OCI-LY3 (cell line): ENCODE results near the gene PRAC2.

Experiments
- H2AFZ ChIP-seq: fragments of 200-600, 300-600 bp; shearing (Covaris generic); 2 replicates; pipeline ENCODE4 v1.6.0; 2014; ENCODE audit warnings: antibody characterized with exemption, low read depth, low read length
- H3K27ac ChIP-seq: fragments of 200-600, 300-600 bp; sonication (generic); 2 replicates; pipeline ENCODE4 v1.5.1; 2014; ENCODE audit warnings: mild to moderate bottlenecking, low read length, moderate library complexity, mixed read lengths
- H3K27me3 ChIP-seq: fragments of 200-600, 300-600 bp; sonication (generic); 2 replicates; pipeline ENCODE4 v1.6.1; 2014; ENCODE audit warnings: low read depth, low read length, mixed read lengths
- H3K36me3 ChIP-seq: fragments of 200-600, 300-600 bp; sonication (generic); replicated peaks from 2 replicates; pipeline ENCODE3; 2014; ENCODE audit warnings: low read depth, low read length, mixed read lengths
- H3K4me1 ChIP-seq: fragments of 300-600, 200-600 bp; sonication (generic); 2 replicates; pipeline ENCODE4 v1.6.1; 2014; ENCODE audit warnings: low read length, mixed read lengths
- H3K4me2 ChIP-seq: fragments of 200-600, 300-600 bp; sonication (generic); 2 replicates; pipeline ENCODE4 v1.6.1; 2014; ENCODE audit warnings: low read length, mixed read lengths
- H3K4me3 ChIP-seq: fragments of 300-600, 200-600 bp; sonication (generic); 2 replicates; pipeline ENCODE4 v1.5.1; 2014; ENCODE audit warnings: antibody characterized with exemption, mild to moderate bottlenecking, low read length, moderate library complexity
- H3K79me2 ChIP-seq: fragments of 300-600, 200-600 bp; shearing (Covaris generic); 2 replicates; pipeline ENCODE4 v1.6.1; 2014; ENCODE audit warnings: mild to moderate bottlenecking, low read length, mixed read lengths
- H3K9ac ChIP-seq: fragments of 300-600, 200-600 bp; shearing (Covaris generic); 2 replicates; pipeline ENCODE4 v1.6.0; 2014; ENCODE audit warnings: mild to moderate bottlenecking, low read length, moderate library complexity
- H3K9me3 ChIP-seq: fragments of 200-600, 300-600 bp; shearing (Covaris generic); 2 replicates; pipeline ENCODE4 v1.6.1; 2014; ENCODE audit warnings: low read length, mixed read lengths; ENCODE audit not compliant: insufficient read depth
- H4K20me1 ChIP-seq: fragments of 200-600, 300-600 bp; sonication (generic); 2 replicates; pipeline ENCODE4 v1.6.1; 2016; ENCODE audit warnings: low read length, mixed read lengths; ENCODE audit not compliant: insufficient read depth
- EZH2phosphoT487 ChIP-seq: fragments of 200-600 bp; shearing (Covaris generic); IDR thresholded peaks from 2 replicates; pipeline ENCODE4 v1.6.1; 2018; ENCODE audit warnings: antibody characterized with exemption, mixed run types, low read depth
- TF ChIP-seq, protein P1 (sequence below): fragments of 200-600, 300-600 bp; sonication (generic); IDR thresholded peaks from 2 replicates; pipeline ENCODE4 v1.5.1; 2014; ENCODE audit warnings: antibody characterized with exemption, low read length, low read depth

PRAC2 gene

DNA sequence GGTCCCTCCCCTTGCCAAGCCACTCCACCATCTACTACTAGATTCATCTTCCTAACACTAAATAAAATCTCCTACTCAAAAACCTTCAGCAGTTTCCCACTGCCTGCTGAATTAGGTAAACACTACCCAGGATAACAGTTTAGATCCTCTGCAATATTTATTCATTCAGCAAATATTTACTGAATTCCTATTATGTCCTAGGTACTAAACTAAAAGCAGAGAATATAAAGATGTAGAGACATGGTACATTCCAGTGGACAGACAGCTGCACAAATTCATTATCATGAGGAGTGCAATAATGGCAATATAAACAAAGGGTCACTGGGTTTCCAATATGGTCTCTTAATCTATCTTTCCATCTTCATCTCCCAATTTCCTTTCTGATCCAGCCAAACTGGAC lies 36.3 kb downstream of the PRAC2 start:
- Histone ChIP-seq H3K79me2 (no peaks in the 10 kb centered on the region), H3K4me3 (no peak overlapping the region), H4K20me1 (no peaks in the 10 kb centered on the region), H3K9ac (no peak overlapping the region), H3K4me1 (peaks cover 17% of the 10 kb centered on the region), H3K36me3 (no peaks in the 10 kb centered on the region), H3K4me2 (no peak overlapping the region), H3K9me3 (no peaks in the 10 kb centered on the region), H3K27me3 (peaks cover 13% of the 10 kb centered on the region; the same call in 1 of the 2 replicates), H2AFZ (no peak overlapping the region), H3K27ac (no peak overlapping the region)
- TF ChIP-seq EZH2phosphoT487 = no peak
- TF ChIP-seq, protein P1, sequence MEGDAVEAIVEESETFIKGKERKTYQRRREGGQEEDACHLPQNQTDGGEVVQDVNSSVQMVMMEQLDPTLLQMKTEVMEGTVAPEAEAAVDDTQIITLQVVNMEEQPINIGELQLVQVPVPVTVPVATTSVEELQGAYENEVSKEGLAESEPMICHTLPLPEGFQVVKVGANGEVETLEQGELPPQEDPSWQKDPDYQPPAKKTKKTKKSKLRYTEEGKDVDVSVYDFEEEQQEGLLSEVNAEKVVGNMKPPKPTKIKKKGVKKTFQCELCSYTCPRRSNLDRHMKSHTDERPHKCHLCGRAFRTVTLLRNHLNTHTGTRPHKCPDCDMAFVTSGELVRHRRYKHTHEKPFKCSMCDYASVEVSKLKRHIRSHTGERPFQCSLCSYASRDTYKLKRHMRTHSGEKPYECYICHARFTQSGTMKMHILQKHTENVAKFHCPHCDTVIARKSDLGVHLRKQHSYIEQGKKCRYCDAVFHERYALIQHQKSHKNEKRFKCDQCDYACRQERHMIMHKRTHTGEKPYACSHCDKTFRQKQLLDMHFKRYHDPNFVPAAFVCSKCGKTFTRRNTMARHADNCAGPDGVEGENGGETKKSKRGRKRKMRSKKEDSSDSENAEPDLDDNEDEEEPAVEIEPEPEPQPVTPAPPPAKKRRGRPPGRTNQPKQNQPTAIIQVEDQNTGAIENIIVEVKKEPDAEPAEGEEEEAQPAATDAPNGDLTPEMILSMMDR = no peak

DNA sequence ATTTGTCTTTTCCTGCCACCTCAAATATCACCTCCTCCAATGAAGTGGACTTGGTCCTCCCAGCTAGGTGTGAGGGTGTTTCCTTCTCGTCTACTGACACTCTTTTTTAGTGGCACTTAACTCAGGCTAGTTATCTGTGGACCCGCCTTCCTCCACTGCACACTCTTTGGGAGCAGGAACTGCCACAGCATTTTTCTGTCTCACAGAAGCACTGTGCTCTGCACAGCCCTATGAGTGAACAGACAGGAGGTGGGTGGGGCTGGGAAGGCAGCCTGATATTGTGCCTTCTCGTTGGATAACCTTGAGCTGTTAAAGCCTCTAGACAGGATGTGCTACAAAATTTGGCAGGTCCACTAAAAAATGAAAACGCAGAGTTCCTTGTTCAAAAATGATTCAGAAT lies 37.4 kb downstream of the PRAC2 start:
- Histone ChIP-seq H3K27ac (no peak overlapping the region), H3K9ac (no peak overlapping the region), H2AFZ (no peak overlapping the region), H4K20me1 (no peaks in the 10 kb centered on the region), H3K79me2 (no peaks in the 10 kb centered on the region), H3K9me3 (no peaks in the 10 kb centered on the region), H3K4me1 (peaks cover 14% of the 10 kb centered on the region), H3K4me3 (no peak overlapping the region), H3K36me3 (no peaks in the 10 kb centered on the region), H3K27me3 (peaks cover 13% of the 10 kb centered on the region; the same call in 1 of the 2 replicates), H3K4me2 (no peak overlapping the region)
- TF ChIP-seq, protein P1 = no peak
- TF ChIP-seq EZH2phosphoT487 = no peak

DNA sequence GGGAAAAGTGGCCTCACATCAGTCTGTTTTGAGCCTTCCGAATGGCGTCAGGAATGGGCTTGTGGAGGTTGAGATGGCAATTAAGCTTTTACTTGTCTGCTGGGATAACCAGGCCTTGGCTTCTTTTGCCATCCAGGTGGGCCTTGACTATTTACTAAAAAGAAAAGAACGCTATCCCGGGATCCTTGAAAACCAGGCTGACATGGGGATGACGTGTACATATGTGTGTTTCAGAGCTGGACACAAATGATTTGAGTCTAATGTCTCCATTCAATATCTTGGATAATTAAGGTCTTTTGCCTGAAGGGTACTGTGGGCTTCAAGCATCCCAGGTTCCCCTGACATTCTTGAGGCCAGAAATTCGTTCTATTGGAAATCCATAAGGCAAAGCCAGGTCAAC lies 38.1 kb downstream of the PRAC2 start:
- Histone ChIP-seq H3K36me3 (no peaks in the 10 kb centered on the region), H3K9ac (no peak overlapping the region), H3K4me3 (no peak overlapping the region), H3K4me2 (no peak overlapping the region), H3K4me1 (peaks cover 11% of the 10 kb centered on the region), H3K27ac (no peak overlapping the region), H3K9me3 (no peaks in the 10 kb centered on the region), H3K27me3 (peaks cover 13% of the 10 kb centered on the region; the same call in 1 of the 2 replicates), H2AFZ (no peak overlapping the region), H3K79me2 (no peaks in the 10 kb centered on the region), H4K20me1 (no peaks in the 10 kb centered on the region)
- no peak for TF ChIP-seq EZH2phosphoT487
- TF ChIP-seq, protein P1 = no peak

DNA sequence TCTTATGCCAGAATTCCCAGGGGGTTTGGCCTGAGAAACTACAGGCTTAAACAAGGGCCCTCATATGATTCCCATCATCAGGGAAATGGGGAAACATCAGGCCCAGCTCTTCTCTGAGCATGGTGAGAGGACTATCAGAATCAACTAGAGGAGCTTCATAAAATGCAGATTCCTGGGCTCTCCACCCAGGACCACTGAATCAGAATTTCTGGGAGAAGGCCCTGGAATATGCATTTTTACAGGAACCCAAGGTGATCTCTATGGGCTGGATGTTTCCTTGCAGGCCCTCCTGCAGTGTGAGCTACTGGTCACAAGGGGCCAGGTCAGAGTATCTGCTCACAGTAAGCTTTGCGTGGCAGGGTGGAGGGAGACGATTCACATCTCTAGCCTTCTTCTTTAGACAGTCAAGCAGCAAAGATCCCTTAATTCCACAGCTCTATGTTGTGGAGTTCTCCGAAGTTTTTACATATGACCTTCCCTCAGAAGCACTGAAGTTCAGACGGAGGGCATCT lies 44.3 kb downstream of the PRAC2 start:
- Histone ChIP-seq H3K9ac (no peak overlapping the region), H3K4me3 (no peak overlapping the region), H3K4me2 (no peak overlapping the region), H2AFZ (no peak overlapping the region), H3K9me3 (no peaks in the 10 kb centered on the region), H4K20me1 (no peaks in the 10 kb centered on the region), H3K79me2 (no peaks in the 10 kb centered on the region), H3K27ac (no peak overlapping the region), H3K27me3 (peaks cover 10% of the 10 kb centered on the region; the same call in 1 of the 2 replicates), H3K36me3 (no peaks in the 10 kb centered on the region), H3K4me1 (peaks cover 5% of the 10 kb centered on the region; the same call in 1 of the 2 replicates)
- TF ChIP-seq, protein P1 = no peak
- no peak for TF ChIP-seq EZH2phosphoT487
